Fibroblast of lung (primary cell): ENCODE results near the gene FAM135A. TPM values are rescaled to one million over a fixed set of nuclear protein-coding genes. Genes with fewer than 3 reads are reported as not detected.

Experiments
- DNase-seq, 2 donors: peaks; one replicate each; pipeline versions ENCODE4 v3.0.0 to v3.0.0-alpha.2; 2010; ENCODE audit warnings: low read depth in 2 of 2
- H2AFZ ChIP-seq: 2 replicates; pipeline ENCODE4 v1.5.1; 2012; ENCODE audit warnings: low read length, control low read depth, inconsistent platforms
- H3K27ac ChIP-seq: 2 replicates; pipeline ENCODE4 v1.5.1; 2011; ENCODE audit warnings: low read length, control low read depth; ENCODE audit not compliant: insufficient read depth
- H3K27me3 ChIP-seq: 2 replicates; pipeline ENCODE4 v1.5.1; 2011; ENCODE audit warnings: mild to moderate bottlenecking, low read length; ENCODE audit not compliant: control insufficient read depth, insufficient read depth
- H3K36me3 ChIP-seq: 2 replicates; pipeline ENCODE4 v1.5.1; 2011; ENCODE audit warnings: low read length; ENCODE audit not compliant: control insufficient read depth, insufficient read depth
- H3K4me1 ChIP-seq: 2 replicates; pipeline ENCODE4 v1.5.1; 2011; ENCODE audit warnings: low read length; ENCODE audit not compliant: control insufficient read depth, insufficient read depth; ENCODE audit errors: extremely low read depth
- H3K4me2 ChIP-seq: 2 replicates; pipeline ENCODE4 v1.5.1; 2011; ENCODE audit warnings: low read length, control low read depth; ENCODE audit not compliant: insufficient read depth; ENCODE audit errors: extremely low read depth
- H3K4me3 ChIP-seq, 4 experiments: fragments of 200-600 bp in 1 of 4; sonication (generic) in 1 of 4; replicated peaks in 1 of 4; 2 replicates each; pipeline ENCODE4 v1.5.1; 2011 to 2016; ENCODE audit warnings: low read length in 4 of 4, low read depth in 3 of 4, mild to moderate bottlenecking in 3 of 4, control low read depth in 2 of 4, inconsistent platforms in 1 of 4, mixed read lengths in 1 of 4; ENCODE audit not compliant: insufficient read depth in 1 of 4; ENCODE audit errors: control extremely low read depth in 1 of 4
- H3K79me2 ChIP-seq: 2 replicates; pipeline ENCODE4 v1.5.1; 2012; ENCODE audit warnings: mild to moderate bottlenecking, low read length, inconsistent platforms; ENCODE audit not compliant: control insufficient read depth, insufficient read depth
- H3K9ac ChIP-seq: 2 replicates; pipeline ENCODE4 v1.5.1; 2011; ENCODE audit warnings: mild to moderate bottlenecking, low read length, control low read depth; ENCODE audit not compliant: insufficient read depth
- H3K9me3 ChIP-seq: 2 replicates; pipeline ENCODE4 v1.5.1; 2012; ENCODE audit warnings: low read depth, low read length; ENCODE audit not compliant: control insufficient read depth, insufficient read depth
- H4K20me1 ChIP-seq: 2 replicates; pipeline ENCODE4 v1.5.1; 2011; ENCODE audit warnings: low read length; ENCODE audit not compliant: control insufficient read depth, insufficient read depth; ENCODE audit errors: extremely low read depth
- EZH2 ChIP-seq: IDR thresholded peaks from 2 replicates; pipeline ENCODE4 v1.5.1; 2012; ENCODE audit warnings: low read length, control low read depth, mild to moderate bottlenecking; ENCODE audit errors: missing control alignments
- polyA plus RNA-seq, 2 donors: library from polyadenylated mRNA; depleted of rRNA in 1 of 2; stranded (reverse) in 1 of 2; unstranded in 1 of 2; fragments of >200 nt; gene quantifications; 2 replicates each; pipeline ENCODE4 v1.2.1, GENCODE V29; 2011 to 2012; ENCODE audit warnings: missing spikeins in 1 of 2
- total RNA-seq: library from RNA; depleted of rRNA; stranded (reverse); fragments of >200 nt; gene quantifications from 2 replicates; pipeline ENCODE4 v1.2.1, GENCODE V29; 2014
- TF ChIP-seq, protein P1 (sequence below), 2 donors: IDR thresholded peaks in 1 of 2; conservative IDR thresholded peaks in 1 of 2; 1 replicate in 1 of 2; 2 replicates in 1 of 2; pipeline ENCODE4 v1.5.1; 2011 to 2012; ENCODE audit warnings: low read length in 2 of 2, control low read depth in 1 of 2, inconsistent platforms in 1 of 2, low read depth in 1 of 2, mild to moderate bottlenecking in 1 of 2

Gene FAM135A
- total and polyA plus RNA-seq, 2 donors (not counting 1 experiment from before 2014, with no cell fraction given), result 7.1 to 10.2 TPM

GRCh38 chr6:70575899-70576495, 162.7 kb downstream of the FAM135A start:
- Histone ChIP-seq H2AFZ (no peak overlapping the region), H3K9ac (no peak overlapping the region), H3K36me3 (peaks cover 2% of the 10 kb centered on the region), H4K20me1 (no peaks in the 10 kb centered on the region), H3K27ac (no peak overlapping the region), H3K4me1 (no peaks in the 10 kb centered on the region), H3K4me2 (no peak overlapping the region), H3K4me3 (no peak overlapping the region), H3K79me2 (no peaks in the 10 kb centered on the region), H3K9me3 (no peaks in the 10 kb centered on the region), H3K27me3 (no peaks in the 10 kb centered on the region)
- DNase-seq, result no peak
- TF ChIP-seq, protein P1, sequence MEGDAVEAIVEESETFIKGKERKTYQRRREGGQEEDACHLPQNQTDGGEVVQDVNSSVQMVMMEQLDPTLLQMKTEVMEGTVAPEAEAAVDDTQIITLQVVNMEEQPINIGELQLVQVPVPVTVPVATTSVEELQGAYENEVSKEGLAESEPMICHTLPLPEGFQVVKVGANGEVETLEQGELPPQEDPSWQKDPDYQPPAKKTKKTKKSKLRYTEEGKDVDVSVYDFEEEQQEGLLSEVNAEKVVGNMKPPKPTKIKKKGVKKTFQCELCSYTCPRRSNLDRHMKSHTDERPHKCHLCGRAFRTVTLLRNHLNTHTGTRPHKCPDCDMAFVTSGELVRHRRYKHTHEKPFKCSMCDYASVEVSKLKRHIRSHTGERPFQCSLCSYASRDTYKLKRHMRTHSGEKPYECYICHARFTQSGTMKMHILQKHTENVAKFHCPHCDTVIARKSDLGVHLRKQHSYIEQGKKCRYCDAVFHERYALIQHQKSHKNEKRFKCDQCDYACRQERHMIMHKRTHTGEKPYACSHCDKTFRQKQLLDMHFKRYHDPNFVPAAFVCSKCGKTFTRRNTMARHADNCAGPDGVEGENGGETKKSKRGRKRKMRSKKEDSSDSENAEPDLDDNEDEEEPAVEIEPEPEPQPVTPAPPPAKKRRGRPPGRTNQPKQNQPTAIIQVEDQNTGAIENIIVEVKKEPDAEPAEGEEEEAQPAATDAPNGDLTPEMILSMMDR (conservative IDR thresholded peaks at IDR 0.05 in 1 of 2, IDR thresholded peaks at IDR 0.05 in 1 of 2; ENCODE audit: low read depth in 1 of 2, low read length in 2 of 2), result no peak
- TF ChIP-seq EZH2, result no peak

GRCh38 chr6:70586114-70586513, 172.8 kb downstream of the FAM135A start:
- H3K27me3 ChIP-seq, result no peaks in the 10 kb centered on the region
- TF ChIP-seq, protein P1 (conservative IDR thresholded peaks at IDR 0.05 in 1 of 2, IDR thresholded peaks at IDR 0.05 in 1 of 2; ENCODE audit: low read depth in 1 of 2, low read length in 2 of 2), result no peak
- TF ChIP-seq EZH2, result no peak
- no peak overlapping the region for H2AFZ ChIP-seq
- H3K4me2 ChIP-seq, result no peak overlapping the region
- no peaks in the 10 kb centered on the region for H4K20me1 ChIP-seq
- no peak for DNase-seq
- no peak overlapping the region for H3K4me3 ChIP-seq
- H3K9ac ChIP-seq, result no peak overlapping the region
- no peaks in the 10 kb centered on the region for H3K9me3 ChIP-seq
- H3K79me2 ChIP-seq, result no peaks in the 10 kb centered on the region
- H3K4me1 ChIP-seq, result no peaks in the 10 kb centered on the region
- no peak overlapping the region for H3K27ac ChIP-seq
- H3K36me3 ChIP-seq, result no peaks in the 10 kb centered on the region

DNA sequence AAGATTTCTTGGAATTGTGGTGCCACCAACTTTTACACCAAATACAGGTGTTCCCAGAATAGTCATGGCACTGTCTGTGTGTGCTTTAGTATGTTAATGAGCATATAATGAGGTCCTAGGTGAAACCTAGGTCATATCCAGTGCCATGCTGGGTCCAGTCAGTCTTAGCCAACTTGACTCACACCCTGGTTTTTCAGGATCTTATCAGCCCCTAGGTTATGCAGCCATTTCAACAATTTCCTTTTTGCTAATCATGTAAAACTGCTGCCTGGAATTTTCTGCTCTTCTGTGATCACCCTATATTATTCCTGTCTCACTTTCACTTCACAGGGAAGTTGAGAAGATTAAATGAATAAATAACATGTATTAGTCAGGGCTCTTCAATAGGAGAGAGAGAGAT, 177.1 kb downstream of the FAM135A start:
- no peak overlapping the region for H2AFZ ChIP-seq
- no peaks in the 10 kb centered on the region for H4K20me1 ChIP-seq
- no peak overlapping the region for H3K9ac ChIP-seq
- H3K27ac ChIP-seq, result no peak overlapping the region
- no peaks in the 10 kb centered on the region for H3K36me3 ChIP-seq
- H3K9me3 ChIP-seq, result no peaks in the 10 kb centered on the region
- TF ChIP-seq, protein P1 (conservative IDR thresholded peaks at IDR 0.05 in 1 of 2, IDR thresholded peaks at IDR 0.05 in 1 of 2; ENCODE audit: low read depth in 1 of 2, low read length in 2 of 2), result no peak
- no peak for TF ChIP-seq EZH2
- no peak for DNase-seq
- no peaks in the 10 kb centered on the region for H3K79me2 ChIP-seq
- no peaks in the 10 kb centered on the region for H3K4me1 ChIP-seq
- H3K27me3 ChIP-seq, result no peaks in the 10 kb centered on the region
- H3K4me2 ChIP-seq, result no peak overlapping the region
- H3K4me3 ChIP-seq, result no peak overlapping the region
